CD4-positive, CD25-positive, alpha-beta regulatory T cell (primary cell): ENCODE results near the gene AP2B1. TPM values are rescaled to one million over a fixed set of nuclear protein-coding genes. Genes with fewer than 3 reads are reported as not detected.

ENCODE experiments used
- ATAC-seq, 2 donors: fragments of 150-1000 bp; cut with Tn5 transposase; one replicate each; pipeline ENCODE4 v1.10.0; 2021; ENCODE audit warnings: low read depth in 2 of 2, moderate number of reproducible peaks in 2 of 2, moderate library complexity in 1 of 2
- DNase-seq, 3 donors: peaks; one replicate each; pipeline versions ENCODE4 v3.0.0 to v3.0.0-alpha.2; 2012 to 2022; ENCODE audit warnings: mixed read lengths in 1 of 3
- H3K27ac ChIP-seq: one replicate; pipeline ENCODE4 v1.7.0; 2013; ENCODE audit warnings: mild to moderate bottlenecking, low read length; ENCODE audit not compliant: insufficient read depth, poor library complexity, severe bottlenecking
- H3K27me3 ChIP-seq: one replicate; pipeline ENCODE4 v1.7.0; 2013; ENCODE audit warnings: low read length; ENCODE audit not compliant: control insufficient read depth, insufficient read depth
- H3K36me3 ChIP-seq: one replicate; pipeline ENCODE4 v1.7.0; 2013; ENCODE audit warnings: mild to moderate bottlenecking, low read length, moderate library complexity; ENCODE audit not compliant: control insufficient read depth, insufficient read depth
- H3K4me1 ChIP-seq: 2 replicates; pipeline ENCODE4 v1.7.0; 2013; ENCODE audit warnings: mild to moderate bottlenecking, low read length; ENCODE audit not compliant: insufficient read depth, control insufficient read depth, poor library complexity, severe bottlenecking
- H3K4me3 ChIP-seq: one replicate; pipeline ENCODE4 v1.7.0; 2013; ENCODE audit warnings: low read depth, mild to moderate bottlenecking, low read length, moderate library complexity
- H3K9me3 ChIP-seq, 2 experiments: 1 replicate in 1 of 2; 2 replicates in 1 of 2; pipeline ENCODE4 v1.7.0; 2013; ENCODE audit warnings: low read length in 2 of 2, mild to moderate bottlenecking in 1 of 2, moderate library complexity in 1 of 2; ENCODE audit not compliant: control insufficient read depth in 2 of 2
- H3K27ac Mint-ChIP-seq, 3 donors: one replicate each; pipeline ENCODE4 v1.8.0; 2020 to 2022; ENCODE audit warnings: mild to moderate bottlenecking in 3 of 3, mixed read lengths in 3 of 3, moderate library complexity in 2 of 3
- H3K27me3 Mint-ChIP-seq: one replicate; pipeline ENCODE4 v1.8.0; 2022; ENCODE audit warnings: mild to moderate bottlenecking, mixed read lengths
- H3K36me3 Mint-ChIP-seq: one replicate; pipeline ENCODE4 v1.8.0; 2020; ENCODE audit warnings: mixed read lengths
- H3K4me1 Mint-ChIP-seq, 4 donors: one replicate each; pipeline ENCODE4 v1.8.0; 2020 to 2022; ENCODE audit warnings: mixed read lengths in 4 of 4, mild to moderate bottlenecking in 1 of 4
- H3K4me3 Mint-ChIP-seq, 4 donors: one replicate each; pipeline ENCODE4 v1.8.0; 2020 to 2022; ENCODE audit warnings: mild to moderate bottlenecking in 4 of 4, mixed read lengths in 4 of 4, moderate library complexity in 3 of 4
- H3K9me3 Mint-ChIP-seq, 7 donors: one replicate each; pipeline ENCODE4 v1.8.0; 2020 to 2022; ENCODE audit warnings: mixed read lengths in 7 of 7, mild to moderate bottlenecking in 3 of 7, moderate library complexity in 2 of 7
- polyA plus RNA-seq, 4 donors: library from polyadenylated mRNA; unstranded; fragments of 300-500 nt; fragmentation: Illumina TruSeq; gene quantifications; one replicate each; pipeline ENCODE4 v1.2.3, GENCODE V29; 2021
- total RNA-seq: library from RNA; stranded (reverse); gene quantifications from one replicate; pipeline ENCODE4 v1.2.3, GENCODE V29; 2022

AP2B1 gene
- total and polyA plus RNA-seq, 5 donors from 2014 or later: 59.8 to 133 (median 85.3) TPM

DNA sequence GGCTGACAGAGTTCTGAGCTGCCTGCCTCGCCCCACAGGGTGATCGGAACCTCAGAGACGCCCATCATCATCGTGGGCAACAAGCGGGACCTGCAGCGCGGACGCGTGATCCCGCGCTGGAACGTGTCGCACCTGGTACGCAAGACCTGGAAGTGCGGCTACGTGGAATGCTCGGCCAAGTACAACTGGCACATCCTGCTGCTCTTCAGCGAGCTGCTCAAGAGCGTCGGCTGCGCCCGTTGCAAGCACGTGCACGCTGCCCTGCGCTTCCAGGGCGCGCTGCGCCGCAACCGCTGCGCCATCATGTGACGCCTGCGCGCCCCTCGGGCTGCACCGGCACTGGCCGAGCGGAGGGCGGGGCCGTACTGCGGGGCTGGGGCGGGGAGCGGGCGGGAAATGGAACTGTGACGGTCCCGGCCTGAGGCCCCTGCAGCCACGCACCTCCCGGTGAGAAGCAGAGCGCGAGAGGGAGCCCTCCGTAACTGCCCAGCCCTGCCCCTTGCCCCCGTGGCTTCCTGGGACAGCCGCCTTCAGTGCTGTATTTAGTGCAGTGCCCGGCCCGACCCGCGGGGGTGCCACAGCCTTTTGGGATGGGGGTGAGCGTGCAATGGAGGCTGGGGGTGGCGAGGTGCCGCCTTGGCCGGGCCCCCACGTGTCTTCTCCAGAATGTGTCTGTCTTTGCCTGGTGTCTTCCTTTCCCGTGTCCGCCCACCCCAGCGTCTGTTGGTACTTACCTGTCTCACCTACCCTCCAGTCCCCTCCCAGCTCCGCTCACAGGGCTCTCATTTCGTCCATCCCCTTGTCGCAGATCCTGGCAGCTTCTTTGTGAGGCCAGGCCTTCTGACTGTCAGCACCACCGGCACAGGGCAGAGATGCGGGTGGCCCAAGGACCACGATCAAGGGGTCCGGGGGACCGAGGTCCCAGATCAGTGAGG is 154.1 kb downstream of the AP2B1 start:
- no peaks in the 10 kb centered on the region for H3K9me3 ChIP-seq
- Mint-ChIP-seq H3K27ac (no peak overlapping the region), H3K4me3 (peak overlapping the region in 3 of 4 donors; percentile 53 to 79 (median 63)), H3K9me3 (peaks cover 0 to 3% (median 0%) of the 10 kb centered on the region in 7 donors), H3K27me3 (peaks cover 42% of the 10 kb centered on the region), H3K36me3 (no peaks in the 10 kb centered on the region), H3K4me1 (peaks cover 0 to 11% (median 1%) of the 10 kb centered on the region in 4 donors)
- DNase-seq (peak in 1 of 3 donors; percentile 36), ATAC-seq (peak; percentile 37 to 60)
- H3K27me3 ChIP-seq: peaks cover 4% of the 10 kb centered on the region
- no peak overlapping the region for H3K27ac ChIP-seq
- no peak overlapping the region for H3K4me3 ChIP-seq
- H3K4me1 ChIP-seq: peaks cover 6% of the 10 kb centered on the region
- H3K36me3 ChIP-seq: no peaks in the 10 kb centered on the region

DNA sequence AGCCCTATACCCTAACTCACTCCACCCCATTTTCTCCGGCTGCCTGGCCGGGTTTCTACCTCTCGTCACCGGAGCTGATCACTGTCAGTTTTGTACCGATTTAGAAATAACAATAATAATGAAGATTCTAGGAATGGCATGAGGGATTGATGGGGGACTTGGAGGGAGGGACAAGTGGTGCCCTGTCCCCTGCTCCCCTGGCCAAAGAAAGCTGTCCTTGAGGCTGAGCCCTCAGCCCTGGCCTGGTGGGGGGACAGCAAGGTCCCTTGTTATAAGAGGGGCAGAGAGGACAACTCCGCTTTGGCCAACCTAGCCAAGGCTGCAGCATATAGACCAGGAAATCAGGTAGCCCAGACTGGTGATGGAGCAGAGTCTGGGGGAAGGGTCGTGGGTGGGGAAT is 155.4 kb downstream of the AP2B1 start:
- H3K27me3 Mint-ChIP-seq: peaks cover 45% of the 10 kb centered on the region
- peak overlapping the region in 1 of 3 donors; percentile 80 for H3K27ac Mint-ChIP-seq
- ATAC-seq (no peak), DNase-seq (no peak)
- H3K4me3 Mint-ChIP-seq: no peak overlapping the region
- Histone ChIP-seq H3K4me1 (peaks cover 10% of the 10 kb centered on the region), H3K27ac (no peak overlapping the region), H3K27me3 (peaks cover 4% of the 10 kb centered on the region), H3K36me3 (no peaks in the 10 kb centered on the region), H3K4me3 (no peak overlapping the region), H3K9me3 (no peaks in the 10 kb centered on the region)
- H3K4me1 Mint-ChIP-seq: peaks cover 0 to 11% (median 1%) of the 10 kb centered on the region in 4 donors
- peaks cover 0 to 3% (median 0%) of the 10 kb centered on the region in 7 donors for H3K9me3 Mint-ChIP-seq
- H3K36me3 Mint-ChIP-seq: no peaks in the 10 kb centered on the region

DNA sequence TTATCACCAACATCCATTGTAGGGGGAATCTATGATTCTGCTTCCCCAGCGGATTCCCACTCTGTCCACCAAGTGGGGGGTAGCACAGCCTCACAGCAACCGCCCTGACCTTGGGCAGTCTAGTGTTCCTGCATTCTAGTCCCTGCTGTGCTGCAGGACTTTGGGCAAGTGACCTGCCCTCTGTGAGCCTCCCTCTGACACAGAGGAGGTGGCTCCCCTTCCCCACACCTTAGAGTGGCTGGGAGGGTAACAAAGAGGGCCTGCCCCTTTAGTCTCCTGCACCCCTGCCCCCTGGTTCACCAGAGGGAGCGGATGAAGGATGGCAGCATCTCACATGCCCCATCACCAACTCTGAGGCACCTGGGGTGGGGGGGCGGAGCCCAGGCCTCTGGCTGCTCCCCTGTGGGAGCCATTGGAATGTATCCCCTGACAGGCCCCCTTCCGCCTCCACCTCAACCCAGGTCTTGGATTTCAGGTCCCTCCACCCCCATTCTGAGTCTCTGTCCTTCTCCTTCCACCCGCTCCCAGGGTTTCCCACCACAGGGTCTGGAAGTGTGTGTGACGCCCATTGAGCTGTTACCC is 155.9 kb downstream of the AP2B1 start:
- Mint-ChIP-seq H3K9me3 (peaks cover 0 to 3% (median 0%) of the 10 kb centered on the region in 7 donors), H3K4me3 (no peak overlapping the region), H3K4me1 (peaks cover 0 to 11% (median 1%) of the 10 kb centered on the region in 4 donors), H3K27me3 (peaks cover 49% of the 10 kb centered on the region), H3K36me3 (no peaks in the 10 kb centered on the region), H3K27ac (no peak overlapping the region)
- DNase-seq: no peak
- Histone ChIP-seq H3K27ac (no peak overlapping the region), H3K27me3 (peaks cover 4% of the 10 kb centered on the region), H3K9me3 (no peaks in the 10 kb centered on the region), H3K4me1 (peaks cover 10% of the 10 kb centered on the region), H3K36me3 (no peaks in the 10 kb centered on the region), H3K4me3 (no peak overlapping the region)
- no peak for ATAC-seq

DNA sequence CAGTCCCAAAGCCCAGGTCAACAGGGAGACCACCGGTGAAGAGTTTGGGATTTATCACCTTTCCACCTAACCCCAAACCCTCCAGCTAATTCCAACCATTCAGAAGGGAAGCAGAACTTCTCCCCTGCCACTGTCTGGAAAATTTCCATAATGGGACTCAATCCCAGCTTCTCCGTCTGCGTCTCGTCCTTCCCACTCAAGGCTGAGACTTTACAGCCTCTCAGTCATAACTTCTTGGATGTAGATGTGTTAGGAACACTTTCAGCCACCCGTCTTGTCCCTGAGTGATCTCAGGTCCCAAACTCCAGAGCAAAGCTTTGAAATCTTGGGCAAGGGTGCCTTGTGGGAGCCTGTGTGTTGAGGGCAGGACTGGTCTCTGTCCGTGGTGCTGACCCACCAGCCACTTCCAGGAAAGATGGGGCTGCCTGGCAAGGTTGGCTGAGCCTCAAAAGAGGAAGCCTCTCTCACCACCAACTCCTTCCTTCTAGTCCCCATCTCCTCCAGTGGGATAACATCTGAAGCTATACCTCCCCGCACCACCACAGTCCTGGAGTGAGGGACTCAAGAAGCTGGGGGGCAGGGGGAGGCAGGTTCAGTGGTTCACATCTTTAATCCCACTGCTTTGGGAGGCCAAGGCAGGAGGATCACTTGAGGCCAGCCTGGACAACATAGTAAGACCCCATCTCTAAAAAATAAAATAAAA is 156.7 kb downstream of the AP2B1 start:
- Histone ChIP-seq H3K4me3 (no peak overlapping the region), H3K36me3 (no peaks in the 10 kb centered on the region), H3K9me3 (no peaks in the 10 kb centered on the region), H3K27ac (no peak overlapping the region), H3K4me1 (peaks cover 10% of the 10 kb centered on the region), H3K27me3 (peaks cover 9% of the 10 kb centered on the region)
- Mint-ChIP-seq H3K4me1 (peaks cover 0 to 11% (median 1%) of the 10 kb centered on the region in 4 donors), H3K9me3 (peaks cover 0 to 3% (median 0%) of the 10 kb centered on the region in 7 donors), H3K27me3 (peaks cover 56% of the 10 kb centered on the region), H3K36me3 (no peaks in the 10 kb centered on the region), H3K27ac (peak overlapping the region in 1 of 3 donors; percentile 5), H3K4me3 (peak overlapping the region in 3 of 4 donors; percentile 34 to 59 (median 44))
- DNase-seq: no peak
- ATAC-seq: no peak

DNA sequence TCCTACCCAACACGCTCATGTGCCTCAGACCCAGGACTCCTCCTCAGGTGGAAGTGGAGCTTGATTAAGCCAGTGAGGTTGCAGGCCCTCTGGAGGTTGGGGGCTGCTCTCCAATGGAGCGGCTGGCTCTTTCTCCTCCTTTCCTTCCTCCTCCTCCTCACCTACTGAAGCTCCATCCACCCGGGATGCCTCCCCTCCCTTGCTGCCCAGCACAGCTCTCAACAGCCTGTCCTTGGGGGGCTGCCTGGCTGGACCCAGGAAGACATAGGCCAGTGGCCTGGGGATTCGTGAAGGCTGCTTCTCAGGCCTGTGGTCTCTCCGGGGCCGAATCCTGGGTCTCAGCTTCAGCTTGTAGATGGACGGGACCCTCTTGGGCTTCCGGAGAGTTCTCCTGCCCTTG is 157.7 kb downstream of the AP2B1 start:
- Mint-ChIP-seq H3K27ac (no peak overlapping the region), H3K27me3 (peaks cover 61% of the 10 kb centered on the region)
- peaks cover 15% of the 10 kb centered on the region for H3K27me3 ChIP-seq

DNA sequence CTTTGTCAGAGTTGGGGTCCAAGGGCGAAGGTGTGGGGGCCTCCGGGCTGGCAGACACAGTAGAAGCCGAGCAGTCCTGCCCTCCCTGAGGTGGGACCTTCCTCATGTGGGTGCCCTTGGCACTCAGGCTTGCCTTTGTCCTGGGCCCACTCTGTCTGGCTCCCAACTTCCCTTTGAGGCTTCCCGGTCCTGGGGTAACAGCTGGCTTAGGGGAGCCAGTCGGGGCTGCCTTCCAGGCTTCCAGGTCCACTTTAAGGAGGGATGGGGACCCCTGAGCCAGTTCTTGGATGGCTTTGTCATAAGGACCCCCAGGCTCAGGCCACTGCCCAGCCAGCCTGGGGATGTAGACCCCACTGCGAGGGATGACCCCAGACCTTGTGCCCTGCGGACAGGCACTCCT is 158.1 kb downstream of the AP2B1 start:
- Histone ChIP-seq H3K9me3 (no peaks in the 10 kb centered on the region), H3K27ac (no peak overlapping the region), H3K36me3 (no peaks in the 10 kb centered on the region), H3K27me3 (peaks cover 17% of the 10 kb centered on the region), H3K4me3 (no peak overlapping the region), H3K4me1 (peaks cover 15% of the 10 kb centered on the region)
- DNase-seq (no peak), ATAC-seq (no peak)
- Mint-ChIP-seq H3K4me3 (no peak overlapping the region), H3K27ac (no peak overlapping the region), H3K36me3 (no peaks in the 10 kb centered on the region), H3K4me1 (peaks cover 0 to 14% (median 1%) of the 10 kb centered on the region in 4 donors), H3K27me3 (peaks cover 61% of the 10 kb centered on the region), H3K9me3 (peaks cover 0 to 3% (median 0%) of the 10 kb centered on the region in 7 donors)

More for the DNA sequence above, 157.7 kb downstream of the AP2B1 start:
- Histone ChIP-seq H3K27ac (no peak overlapping the region), H3K4me3 (no peak overlapping the region), H3K36me3 (no peaks in the 10 kb centered on the region), H3K9me3 (no peaks in the 10 kb centered on the region), H3K4me1 (peaks cover 12% of the 10 kb centered on the region)
- no peak for DNase-seq
- peaks cover 0 to 14% (median 1%) of the 10 kb centered on the region in 4 donors for H3K4me1 Mint-ChIP-seq
- no peak for ATAC-seq
- no peak overlapping the region for H3K4me3 Mint-ChIP-seq
- peaks cover 0 to 3% (median 0%) of the 10 kb centered on the region in 7 donors for H3K9me3 Mint-ChIP-seq
- H3K36me3 Mint-ChIP-seq: no peaks in the 10 kb centered on the region

DNA sequence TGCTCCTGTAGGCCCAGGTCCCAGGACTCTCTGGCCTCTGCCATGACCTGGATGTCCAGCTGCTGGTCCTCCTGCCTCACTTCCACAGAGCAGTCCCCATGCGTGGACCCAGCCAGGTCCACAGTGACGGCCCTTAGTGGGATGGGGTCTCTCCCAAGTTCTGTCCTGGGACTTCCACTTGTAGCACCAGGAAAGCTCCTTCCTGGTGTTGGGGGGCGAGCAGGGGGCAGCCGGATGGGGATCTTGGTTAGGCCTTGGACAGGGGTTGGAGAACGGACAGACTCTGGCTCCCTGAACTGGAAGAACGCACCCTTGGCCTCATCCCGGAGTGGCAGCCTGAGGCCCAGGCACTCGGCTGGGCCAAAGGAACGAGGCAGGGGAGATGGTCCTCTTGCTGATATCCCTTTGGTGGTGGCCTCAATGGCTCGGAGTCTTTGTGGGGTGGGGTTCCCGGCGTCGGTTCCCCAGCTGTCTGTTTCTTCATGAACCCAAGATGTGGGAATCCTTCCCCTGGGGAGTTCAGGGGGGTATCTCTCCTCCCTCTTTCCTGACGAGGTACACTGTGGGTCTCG is 158.7 kb downstream of the AP2B1 start:
- peaks cover 63% of the 10 kb centered on the region for H3K27me3 Mint-ChIP-seq
- peaks cover 21% of the 10 kb centered on the region for H3K27me3 ChIP-seq
- H3K4me3 Mint-ChIP-seq: no peak overlapping the region

More for the DNA sequence above, 158.7 kb downstream of the AP2B1 start:
- Mint-ChIP-seq H3K36me3 (no peaks in the 10 kb centered on the region), H3K4me1 (peaks cover 0 to 13% (median 1%) of the 10 kb centered on the region in 4 donors), H3K9me3 (peaks cover 0 to 3% (median 0%) of the 10 kb centered on the region in 7 donors), H3K27ac (peak overlapping the region in 1 of 3 donors; percentile 9)
- Histone ChIP-seq H3K4me3 (no peak overlapping the region), H3K27ac (no peak overlapping the region), H3K9me3 (no peaks in the 10 kb centered on the region), H3K36me3 (no peaks in the 10 kb centered on the region), H3K4me1 (peaks cover 15% of the 10 kb centered on the region)
- ATAC-seq (no peak), DNase-seq (no peak)
